C4-2B (cell line): ENCODE data around the gene HEXIM2.
A peak's percentile ranks its signal among the peaks of the same experiment; 100 is the strongest.

Source experiments
- H3K27ac ChIP-seq: fragments of 450-650 bp; 2 replicates; pipeline ENCODE4 v1.5.1; 2017
- ZFX ChIP-seq: fragments of 450-650 bp; IDR thresholded peaks from 2 replicates; pipeline ENCODE4 v1.6.1; 2017
- TF ChIP-seq, protein P1 (sequence below): fragments of 450-650 bp; conservative IDR thresholded peaks from 2 replicates; pipeline ENCODE4 v1.5.1; 2017; ENCODE audit warnings: mild to moderate bottlenecking

Gene HEXIM2, protein sequence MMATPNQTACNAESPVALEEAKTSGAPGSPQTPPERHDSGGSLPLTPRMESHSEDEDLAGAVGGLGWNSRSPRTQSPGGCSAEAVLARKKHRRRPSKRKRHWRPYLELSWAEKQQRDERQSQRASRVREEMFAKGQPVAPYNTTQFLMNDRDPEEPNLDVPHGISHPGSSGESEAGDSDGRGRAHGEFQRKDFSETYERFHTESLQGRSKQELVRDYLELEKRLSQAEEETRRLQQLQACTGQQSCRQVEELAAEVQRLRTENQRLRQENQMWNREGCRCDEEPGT

DNA sequence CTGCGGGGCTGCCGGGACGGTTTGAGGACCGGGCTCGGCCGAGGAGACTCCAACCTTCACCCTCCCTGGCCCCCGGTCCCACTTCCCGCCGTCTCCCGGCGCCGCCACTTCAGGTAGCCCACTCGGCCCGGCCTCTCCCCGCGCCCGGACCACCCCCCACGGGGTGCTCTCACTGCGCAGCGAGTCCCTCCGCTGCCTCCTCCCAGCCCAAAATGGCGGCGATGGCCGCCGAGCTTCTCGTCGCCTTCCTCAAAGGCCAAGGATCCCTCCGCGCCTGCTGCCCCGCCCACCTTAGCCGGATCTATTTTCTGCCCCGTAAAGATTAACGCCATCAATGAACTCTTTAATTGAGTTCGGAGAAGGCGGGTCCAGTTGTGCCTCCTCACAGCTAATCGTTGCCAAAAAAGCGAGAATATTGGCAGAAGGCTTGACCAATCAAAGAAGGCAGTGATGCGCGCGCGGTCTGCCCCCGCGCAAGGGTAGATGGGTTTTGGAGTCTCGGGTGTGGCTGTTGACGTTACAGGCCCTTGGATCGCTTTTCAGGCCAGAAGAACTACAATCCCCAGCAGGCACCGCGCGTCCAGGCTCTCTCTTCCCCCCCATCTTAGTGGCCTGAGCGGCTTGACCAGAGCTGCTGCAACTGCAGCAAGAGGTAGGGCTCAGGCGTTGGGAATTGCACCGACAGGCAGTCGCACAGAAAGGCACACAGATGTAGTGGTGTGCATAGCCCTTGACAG is at the start of gene HEXIM2:
Gene HEXIM2 (plus strand): TSS at position 588 of the 737 bp plus-strand sequence. CDS start 919 bp downstream, outside the sequence.
- TF ChIP-seq ZFX = peak; percentile 70
- TF ChIP-seq, protein P1, sequence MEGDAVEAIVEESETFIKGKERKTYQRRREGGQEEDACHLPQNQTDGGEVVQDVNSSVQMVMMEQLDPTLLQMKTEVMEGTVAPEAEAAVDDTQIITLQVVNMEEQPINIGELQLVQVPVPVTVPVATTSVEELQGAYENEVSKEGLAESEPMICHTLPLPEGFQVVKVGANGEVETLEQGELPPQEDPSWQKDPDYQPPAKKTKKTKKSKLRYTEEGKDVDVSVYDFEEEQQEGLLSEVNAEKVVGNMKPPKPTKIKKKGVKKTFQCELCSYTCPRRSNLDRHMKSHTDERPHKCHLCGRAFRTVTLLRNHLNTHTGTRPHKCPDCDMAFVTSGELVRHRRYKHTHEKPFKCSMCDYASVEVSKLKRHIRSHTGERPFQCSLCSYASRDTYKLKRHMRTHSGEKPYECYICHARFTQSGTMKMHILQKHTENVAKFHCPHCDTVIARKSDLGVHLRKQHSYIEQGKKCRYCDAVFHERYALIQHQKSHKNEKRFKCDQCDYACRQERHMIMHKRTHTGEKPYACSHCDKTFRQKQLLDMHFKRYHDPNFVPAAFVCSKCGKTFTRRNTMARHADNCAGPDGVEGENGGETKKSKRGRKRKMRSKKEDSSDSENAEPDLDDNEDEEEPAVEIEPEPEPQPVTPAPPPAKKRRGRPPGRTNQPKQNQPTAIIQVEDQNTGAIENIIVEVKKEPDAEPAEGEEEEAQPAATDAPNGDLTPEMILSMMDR = no peak
- H3K27ac ChIP-seq = peak within 1 kb of the TSS; percentile 100

DNA sequence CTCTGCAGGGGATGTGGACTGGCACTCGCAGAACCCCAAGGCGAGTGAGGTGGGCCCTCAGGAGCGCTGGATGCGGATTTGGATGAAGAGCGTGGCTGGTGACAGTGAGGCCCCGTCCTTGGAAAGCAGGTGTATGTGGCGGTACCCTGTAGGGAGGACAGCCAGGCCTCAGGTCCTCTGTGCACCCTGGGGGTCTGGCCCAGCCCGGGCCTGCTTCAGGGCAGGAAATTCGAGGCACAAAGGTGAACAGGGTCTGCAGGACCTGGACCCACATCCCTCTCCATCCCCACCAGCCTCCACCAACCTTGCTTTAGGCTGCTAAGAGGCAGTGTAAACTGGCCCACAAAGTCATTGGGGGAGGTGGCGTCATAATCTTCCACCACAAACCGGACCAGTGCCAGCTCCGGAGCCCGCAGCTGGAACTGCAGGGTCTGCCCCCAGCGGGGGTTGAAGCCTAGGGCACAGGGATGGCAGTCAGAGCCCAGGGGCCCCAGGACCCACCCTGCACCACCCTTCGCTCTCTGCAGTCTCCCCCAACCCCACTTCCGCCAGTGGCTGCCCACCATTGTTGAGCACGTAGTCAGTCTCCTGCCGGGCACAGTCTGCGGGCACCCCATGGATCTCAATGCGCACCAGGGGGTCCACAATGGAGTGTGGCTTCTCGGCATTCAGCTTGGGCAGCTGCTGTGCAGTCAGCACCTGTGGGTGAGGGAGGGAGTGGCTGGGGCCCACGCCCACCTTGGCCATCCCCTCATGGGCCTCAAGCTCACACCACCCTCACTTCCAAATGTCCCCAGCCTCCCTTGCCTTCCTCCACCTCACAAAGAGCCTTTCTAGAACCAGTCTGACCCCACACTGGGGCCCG is 48.9 kb upstream of the HEXIM2 start:
- TF ChIP-seq, protein P1 = no peak
- TF ChIP-seq ZFX = no peak
- H3K27ac ChIP-seq = no peak overlapping the region

DNA sequence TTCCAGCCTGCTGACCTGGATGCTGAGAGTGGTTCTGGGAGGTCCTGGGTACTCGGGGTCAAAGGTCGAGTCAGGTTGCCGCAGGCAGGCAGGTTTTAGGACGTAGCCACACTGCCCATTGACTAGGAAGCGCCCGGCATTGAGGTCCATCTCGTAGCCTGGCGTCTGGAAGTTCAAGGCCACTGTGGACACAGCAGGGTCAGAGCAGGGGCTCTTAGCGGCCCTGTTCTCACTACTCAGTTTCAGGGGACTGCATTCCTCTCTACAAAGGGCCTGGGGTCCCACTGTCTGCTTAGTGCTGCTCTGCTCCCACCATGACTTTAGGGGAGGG is 48.3 kb upstream of the HEXIM2 start:
- TF ChIP-seq ZFX = no peak
- H3K27ac ChIP-seq = no peak overlapping the region

DNA sequence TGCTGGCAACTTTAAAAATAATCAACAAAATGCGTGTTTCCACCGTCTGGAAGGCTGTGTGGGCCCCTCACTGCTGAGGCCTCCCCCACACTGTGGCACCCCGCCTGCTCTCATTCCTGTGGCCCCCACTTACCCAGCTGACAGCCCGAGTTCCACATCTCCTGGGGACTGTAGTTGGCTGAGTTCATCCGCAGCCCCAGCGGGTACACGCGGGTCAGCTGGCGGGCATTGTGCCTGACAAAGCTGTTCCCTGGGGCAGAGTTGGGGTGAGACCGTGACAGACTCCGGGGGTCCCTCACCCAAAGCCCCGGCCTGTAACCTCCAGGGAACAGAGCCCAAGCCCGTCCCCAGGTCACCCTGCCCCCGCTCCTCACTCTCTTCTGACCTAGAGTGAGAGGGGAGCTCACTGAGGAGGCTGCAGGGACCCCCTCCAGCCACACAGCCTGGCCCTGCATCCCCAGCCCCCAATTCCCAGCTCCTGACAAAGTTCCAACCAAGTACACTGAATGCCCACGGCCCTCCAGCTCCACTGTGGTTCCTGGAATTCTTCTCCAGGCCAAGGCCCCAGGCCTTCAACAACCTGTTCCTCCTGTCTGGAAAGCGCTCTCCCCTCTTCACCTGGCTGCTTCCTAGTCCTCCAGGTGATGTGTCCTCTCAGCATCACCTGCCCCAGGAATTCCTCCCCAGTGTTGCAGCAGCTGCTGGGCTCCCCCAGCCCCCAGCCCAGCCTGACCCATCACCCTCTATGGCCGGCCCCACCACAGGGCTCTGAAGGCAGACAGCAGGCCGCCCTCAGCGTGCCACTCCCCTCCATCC is 47.4 kb upstream of the HEXIM2 start:
- TF ChIP-seq, protein P1 = no peak
- no peak for TF ChIP-seq ZFX

DNA sequence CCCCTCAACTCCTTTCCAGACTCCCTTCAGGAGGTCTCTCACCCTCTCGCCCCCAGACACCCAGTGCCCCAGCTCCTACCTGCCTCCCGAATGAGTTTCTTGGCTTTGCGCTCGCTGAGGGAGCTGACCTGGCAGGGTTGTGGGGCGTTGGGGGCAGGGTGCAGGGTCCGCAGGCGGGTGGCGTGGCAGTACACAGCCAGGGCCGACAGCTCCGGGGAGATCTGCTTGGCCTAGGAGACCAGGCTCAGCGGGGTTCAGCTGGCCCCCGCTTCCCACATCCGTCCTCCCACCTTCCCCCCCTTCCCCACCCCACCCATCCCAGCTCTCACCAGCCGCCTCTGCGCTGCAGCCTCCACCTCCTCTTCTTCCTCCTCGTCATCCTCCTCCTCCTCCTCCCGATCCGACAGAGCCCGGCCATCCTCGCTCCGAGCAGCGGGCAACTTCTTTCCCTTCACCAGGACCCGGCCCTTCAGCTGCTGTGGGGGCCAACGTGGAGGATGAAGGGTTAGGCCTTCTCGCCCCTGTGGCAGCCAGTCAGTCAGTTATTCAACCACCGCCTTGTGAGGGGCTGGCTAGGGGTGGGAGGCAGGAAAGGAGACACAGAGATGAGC is 46.6 kb upstream of the HEXIM2 start:
- TF ChIP-seq ZFX = no peak
- TF ChIP-seq, protein P1 = no peak
- H3K27ac ChIP-seq = no peak overlapping the region

More for the DNA sequence above, 47.4 kb upstream of the HEXIM2 start:
- H3K27ac ChIP-seq = no peak overlapping the region

DNA sequence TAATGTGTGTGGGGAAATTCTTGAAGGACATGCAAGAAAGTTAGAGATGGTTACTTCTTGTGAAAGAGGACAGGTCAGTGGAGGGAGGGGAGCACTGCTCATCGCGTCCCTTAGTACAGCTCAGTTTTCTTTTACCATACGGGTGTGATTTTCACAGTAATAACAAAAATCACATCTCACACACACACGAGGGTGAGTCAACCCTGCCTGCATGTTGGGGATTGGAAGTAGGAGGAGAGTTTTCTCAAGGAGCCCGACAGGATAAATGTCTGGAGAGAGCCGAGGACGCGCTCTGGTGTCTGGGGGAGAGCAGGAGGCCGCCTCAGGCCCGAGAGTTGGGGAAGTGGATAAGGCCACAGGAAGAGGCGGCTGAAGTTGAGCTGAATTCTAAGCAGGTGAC is 45.8 kb upstream of the HEXIM2 start:
- TF ChIP-seq ZFX = no peak
- TF ChIP-seq, protein P1 = no peak
- H3K27ac ChIP-seq = no peak overlapping the region

DNA sequence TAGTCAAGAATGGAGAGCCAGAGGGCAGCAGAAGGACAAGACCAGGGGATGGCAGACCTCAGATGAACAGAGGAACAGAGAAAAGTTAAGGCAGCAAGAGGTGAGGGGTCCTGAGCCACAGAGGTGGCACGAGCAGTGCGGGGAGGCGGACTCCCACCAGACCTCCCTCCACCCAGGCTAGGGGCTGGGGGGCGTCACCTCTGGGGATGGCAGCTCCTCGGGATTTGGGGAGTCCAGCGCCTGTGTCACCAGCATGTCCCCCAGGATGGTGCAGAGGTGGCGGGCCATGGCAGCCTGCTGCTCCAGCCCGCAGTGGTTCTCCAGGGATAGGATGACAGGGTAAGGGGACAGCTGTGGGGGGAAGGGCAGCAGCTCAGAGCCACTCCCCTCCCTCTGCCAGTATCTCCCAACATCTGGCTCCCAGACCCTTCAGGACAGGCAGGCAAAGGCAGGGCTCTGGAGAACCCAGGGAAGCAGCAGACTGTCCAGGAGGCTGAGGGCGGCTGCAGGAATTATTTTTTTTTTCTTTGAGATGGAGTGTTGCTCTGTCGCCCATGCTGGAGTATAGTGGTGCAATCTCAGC is 45.1 kb upstream of the HEXIM2 start:
- no peak overlapping the region for H3K27ac ChIP-seq
- TF ChIP-seq ZFX = no peak
- TF ChIP-seq, protein P1 = no peak
